Measurements from ENCODE around the gene TOB2.
"Not testable (repeated sequence)": the region's sequence is repeated elsewhere in the genome, so short reads cannot be mapped to it uniquely, and the experiment has no call there.

TOB2 gene

GRCh38 chr22:41425660-41426365 is 20.8 kb downstream of the TOB2 start:
- DNase-seq = peak; percentile 57

GRCh38 chr22:41418717-41419116 is 27.9 kb downstream of the TOB2 start:
- no peak for DNase-seq

DNA sequence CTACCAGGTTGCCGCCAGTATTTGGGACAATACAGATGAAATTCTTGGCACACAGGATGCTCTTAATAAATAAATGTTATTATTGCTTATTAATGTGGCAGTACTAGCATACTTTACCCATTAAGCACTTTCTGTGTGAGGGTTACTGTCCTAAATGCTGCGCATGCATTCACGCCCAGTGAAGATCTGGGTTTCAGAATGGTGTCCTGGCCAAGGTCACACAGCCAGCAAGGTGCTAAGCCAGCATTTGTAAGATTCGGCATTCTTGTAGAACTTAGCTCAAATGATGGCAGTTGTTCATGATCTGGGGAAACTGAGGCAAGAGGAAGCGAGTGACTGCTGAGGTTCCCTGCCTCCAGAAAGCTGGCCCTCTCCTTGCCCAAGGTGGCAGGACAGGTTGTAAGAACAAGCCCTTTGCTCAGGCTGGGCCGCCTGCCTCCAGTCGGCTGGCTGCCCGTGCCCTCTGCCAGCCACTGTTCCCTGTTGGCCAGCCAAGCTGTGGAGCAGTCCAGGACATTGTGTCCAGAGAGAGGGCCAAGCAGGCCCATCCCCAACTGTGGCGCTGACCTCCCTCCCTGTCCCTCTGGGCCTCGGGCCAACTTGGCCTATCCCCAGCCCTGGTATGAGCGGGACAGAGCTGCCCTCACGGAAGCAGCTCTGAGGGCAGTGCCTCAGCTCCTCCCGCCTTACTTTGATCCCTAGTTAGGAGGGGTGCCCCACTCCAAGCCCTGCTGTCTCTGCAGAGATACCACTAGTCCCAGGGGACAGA is 28.8 kb downstream of the TOB2 start:
- DNase-seq = no peak

- no peak for DNase-seq
These were observed 31.0 kb downstream of the TOB2 start for GRCh38 chr22:41415554-41415953.

GRCh38 chr22:41411021-41411851 is 35.4 kb downstream of the TOB2 start:
- DNase-seq = no peak

GRCh38 chr22:41410311-41410751 is 36.3 kb downstream of the TOB2 start:
- no peak for DNase-seq

DNA sequence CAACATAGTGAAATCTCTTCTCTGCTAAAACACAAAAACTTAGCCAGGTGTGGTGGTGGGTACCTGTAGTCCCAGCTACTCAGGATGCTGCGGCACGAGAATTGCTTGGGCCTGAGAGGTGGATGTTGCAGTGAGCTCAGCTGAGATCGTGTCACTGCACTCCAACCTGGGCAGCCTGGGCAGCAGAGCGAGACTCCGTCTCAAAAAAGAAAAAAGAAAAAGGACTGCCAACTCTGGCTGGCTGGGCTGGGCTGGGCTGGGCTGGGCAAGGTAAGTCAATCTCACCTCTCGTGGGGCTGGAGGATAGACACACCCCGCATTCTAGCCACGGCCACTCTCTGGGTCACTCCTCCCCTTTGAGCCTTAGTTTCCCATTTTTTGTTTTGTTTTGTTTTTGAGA is 37.9 kb downstream of the TOB2 start:
- no peak for DNase-seq

DNA sequence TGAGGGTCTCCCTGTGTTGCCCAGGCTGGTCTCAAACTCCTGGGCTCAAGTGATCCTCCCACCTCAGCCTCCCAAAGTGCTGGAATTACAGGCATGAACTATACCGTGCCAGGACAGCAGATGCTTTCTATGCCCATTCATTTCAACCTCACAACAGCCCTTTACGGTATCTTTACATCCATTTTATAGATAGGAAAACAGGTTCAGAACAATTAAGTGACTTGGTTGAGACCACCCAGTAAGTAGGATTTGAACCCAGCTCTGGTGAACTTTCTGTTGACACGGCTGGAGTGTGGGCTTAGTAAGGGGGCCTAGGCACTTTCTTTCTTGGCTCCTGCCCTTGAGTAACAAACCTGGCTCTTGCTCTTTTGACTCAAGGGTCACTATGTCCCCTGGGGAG is 39.2 kb downstream of the TOB2 start:
- no peak for DNase-seq

DNA sequence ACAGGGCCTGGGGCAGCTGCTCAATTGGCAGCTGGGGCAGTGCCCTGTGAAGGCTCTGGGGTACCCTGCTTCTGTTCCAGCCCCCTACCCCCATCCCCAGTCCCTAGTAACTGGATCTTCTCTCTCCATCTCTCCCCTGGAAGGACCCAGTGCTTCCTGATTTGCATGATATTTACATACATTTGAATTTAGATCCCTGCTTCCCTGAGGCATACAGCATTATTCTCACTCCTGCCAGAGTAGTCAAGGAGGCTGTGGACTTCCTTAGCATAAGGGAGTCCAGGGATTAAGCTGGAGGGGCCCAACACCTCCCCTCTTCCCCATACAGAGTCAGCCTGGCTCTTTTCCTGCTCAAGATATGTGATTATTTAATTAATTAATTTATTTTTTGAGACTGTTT is 40.2 kb downstream of the TOB2 start:
- DNase-seq = no peak

GRCh38 chr22:41405588-41405987 is 41.0 kb downstream of the TOB2 start:
- no peak for DNase-seq

GRCh38 chr22:41403532-41404318 is 42.9 kb downstream of the TOB2 start:
- DNase-seq = peak; percentile 95

GRCh38 chr22:41402851-41403250 is 43.8 kb downstream of the TOB2 start:
- not testable (repeated sequence) for DNase-seq

DNA sequence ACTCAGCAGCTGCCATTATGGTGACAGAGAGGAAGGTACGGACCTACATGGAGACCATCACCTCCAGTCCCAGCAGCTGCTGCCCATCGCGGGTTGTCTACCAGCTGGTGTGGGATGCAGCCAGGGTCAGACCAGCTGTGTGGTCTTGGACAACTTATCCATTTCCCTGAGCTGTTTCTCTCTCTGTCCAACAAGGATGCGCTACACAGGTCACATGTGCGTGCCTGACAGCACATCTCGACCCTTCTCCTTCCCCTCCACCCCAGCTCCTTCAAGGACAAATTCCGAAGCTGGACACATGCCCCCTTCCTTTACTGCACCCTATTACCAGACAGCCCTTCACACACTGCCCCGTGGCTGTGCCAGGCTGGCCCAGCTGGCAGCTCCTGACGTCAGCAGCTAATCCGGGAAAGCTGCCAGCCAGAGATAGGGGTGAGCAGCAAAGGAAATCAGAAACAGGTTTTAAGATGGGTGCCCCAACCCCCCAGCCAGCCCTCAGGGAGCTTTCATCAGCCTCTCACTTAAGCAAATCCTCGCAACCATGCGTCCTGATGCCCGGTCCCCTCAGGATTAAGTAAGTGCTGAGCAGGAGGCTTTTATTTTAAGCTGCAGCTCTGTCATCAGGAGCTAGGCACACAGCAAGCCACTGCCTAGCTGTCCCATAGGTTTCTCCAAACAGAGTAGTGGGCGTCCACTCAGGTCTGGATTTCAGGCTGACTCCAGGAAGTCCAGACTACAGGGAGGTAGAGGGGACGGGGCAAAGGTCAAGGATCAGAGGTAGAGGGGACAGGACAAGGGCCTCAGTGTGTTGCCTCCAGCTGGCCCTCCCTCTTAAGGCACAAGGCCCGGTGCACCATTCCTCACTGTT is 44.6 kb downstream of the TOB2 start:
- DNase-seq = no peak

DNA sequence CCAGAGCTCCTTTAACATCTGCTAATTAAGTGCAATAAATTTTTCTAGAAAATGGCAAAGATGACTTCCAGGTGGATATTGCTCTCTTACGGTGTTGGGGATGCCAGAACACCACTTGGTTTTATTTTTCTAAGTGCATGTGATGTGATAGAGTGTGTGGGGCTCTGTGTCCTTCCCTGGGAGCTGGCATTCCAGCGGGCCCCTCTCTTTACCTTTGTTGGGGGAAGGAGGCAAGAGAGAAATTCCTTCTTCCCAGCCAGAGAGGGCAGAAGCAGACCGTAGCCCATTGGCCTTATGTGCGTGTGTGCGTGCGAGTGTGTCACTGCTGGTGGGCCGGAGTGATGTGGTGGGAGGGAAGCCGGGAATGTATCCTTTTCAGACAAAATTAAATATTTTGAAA is 47.7 kb downstream of the TOB2 start:
- DNase-seq = no peak

DNA sequence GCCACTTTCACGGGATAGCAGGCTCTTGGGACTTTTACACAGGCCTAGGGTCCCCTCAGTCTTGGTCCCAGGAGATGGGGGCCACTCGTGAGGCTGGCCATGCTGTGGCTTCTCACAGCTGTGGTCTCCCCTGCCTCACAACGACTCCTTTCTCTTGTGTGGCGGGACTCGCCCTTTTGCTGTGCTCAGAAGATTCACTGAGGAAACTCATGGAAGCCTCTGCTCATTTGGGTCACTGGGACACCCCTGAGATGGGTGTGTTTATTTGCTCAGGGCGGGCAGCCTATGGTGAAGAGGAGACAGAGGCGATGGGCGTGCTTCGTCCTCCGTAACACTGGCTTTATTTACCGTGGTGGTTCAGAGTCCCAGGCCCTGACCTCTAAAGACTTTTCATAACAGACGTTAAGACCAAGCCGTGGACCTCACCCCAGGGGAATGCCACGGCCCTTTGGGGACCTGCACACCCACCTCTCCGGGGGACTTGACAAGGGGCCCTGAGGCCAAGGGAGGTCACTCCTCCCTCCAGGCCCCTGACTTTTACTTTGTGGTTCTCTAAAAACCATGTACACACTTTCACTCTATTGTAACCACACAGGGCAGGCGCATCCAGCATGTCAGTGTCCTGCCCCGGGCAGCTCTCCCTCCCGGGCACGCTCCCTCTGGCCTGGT is 49.3 kb downstream of the TOB2 start:
- DNase-seq = no peak

- DNase-seq = no peak
These were observed 50.9 kb downstream of the TOB2 start for GRCh38 chr22:41395531-41396240.

GRCh38 chr22:41394012-41394356 is 52.6 kb downstream of the TOB2 start:
- no peak for DNase-seq

DNA sequence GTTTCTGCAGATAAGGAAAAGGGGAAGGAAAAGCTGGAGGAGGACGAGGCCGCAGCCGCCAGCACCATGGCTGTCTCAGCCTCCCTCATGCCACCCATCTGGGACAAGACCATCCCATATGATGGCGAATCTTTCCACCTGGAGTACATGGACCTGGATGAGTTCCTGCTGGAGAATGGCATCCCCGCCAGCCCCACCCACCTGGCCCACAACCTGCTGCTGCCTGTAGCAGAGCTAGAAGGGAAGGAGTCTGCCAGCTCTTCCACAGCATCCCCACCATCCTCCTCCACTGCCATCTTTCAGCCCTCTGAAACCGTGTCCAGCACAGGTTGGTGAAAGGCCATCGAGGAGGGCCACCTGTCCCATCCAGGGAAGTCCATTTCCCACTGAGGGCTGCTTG is 59.3 kb downstream of the TOB2 start:
- no peak for DNase-seq

- DNase-seq = no peak
These were observed 62.5 kb downstream of the TOB2 start for GRCh38 chr22:41384128-41384527.
